ENCODE data around the gene MMP26.
"Not testable (repeated sequence)": the region's sequence is repeated elsewhere in the genome, so short reads cannot be mapped to it uniquely, and the experiment has no call there.

The MMP26 gene

DNA sequence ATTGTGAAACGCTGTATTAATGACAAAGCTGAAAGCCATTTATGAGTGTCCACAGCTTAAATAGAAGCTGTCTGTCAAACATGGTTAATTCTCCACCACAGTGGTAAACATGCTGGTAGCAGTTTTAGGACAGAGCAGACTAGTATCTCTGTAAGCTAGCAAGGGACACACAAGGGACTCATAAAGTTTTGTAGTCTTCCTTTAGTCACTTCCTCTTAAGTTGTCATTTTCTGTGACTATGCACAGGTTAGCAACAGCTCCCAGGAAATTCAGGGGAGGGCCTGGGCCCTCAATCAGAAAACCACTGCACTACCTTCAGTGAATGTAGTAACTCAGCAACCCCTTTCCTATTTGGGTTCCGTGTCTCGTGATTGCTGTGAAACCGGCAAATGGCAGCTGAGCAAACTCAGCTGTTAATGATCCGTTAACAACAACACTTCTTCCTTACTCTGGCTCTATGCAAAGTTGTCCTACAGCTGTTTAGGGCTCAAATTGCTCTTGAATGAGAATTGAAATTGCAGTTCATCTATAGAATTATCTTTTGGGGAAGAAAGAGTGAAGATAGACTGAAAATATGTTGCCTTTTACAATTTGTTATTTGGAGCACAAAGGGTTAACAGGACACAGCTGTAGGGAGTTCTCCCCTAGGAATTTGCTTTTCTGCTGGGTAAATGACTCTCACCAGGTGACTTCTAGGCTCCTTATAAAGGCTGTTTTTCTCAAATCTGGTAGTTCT, at the start of gene MMP26:
TSS of gene MMP26 (plus strand) at position 731 of the 736 bp plus-strand sequence.
- DNase-seq, result peak; percentile 50

DNA sequence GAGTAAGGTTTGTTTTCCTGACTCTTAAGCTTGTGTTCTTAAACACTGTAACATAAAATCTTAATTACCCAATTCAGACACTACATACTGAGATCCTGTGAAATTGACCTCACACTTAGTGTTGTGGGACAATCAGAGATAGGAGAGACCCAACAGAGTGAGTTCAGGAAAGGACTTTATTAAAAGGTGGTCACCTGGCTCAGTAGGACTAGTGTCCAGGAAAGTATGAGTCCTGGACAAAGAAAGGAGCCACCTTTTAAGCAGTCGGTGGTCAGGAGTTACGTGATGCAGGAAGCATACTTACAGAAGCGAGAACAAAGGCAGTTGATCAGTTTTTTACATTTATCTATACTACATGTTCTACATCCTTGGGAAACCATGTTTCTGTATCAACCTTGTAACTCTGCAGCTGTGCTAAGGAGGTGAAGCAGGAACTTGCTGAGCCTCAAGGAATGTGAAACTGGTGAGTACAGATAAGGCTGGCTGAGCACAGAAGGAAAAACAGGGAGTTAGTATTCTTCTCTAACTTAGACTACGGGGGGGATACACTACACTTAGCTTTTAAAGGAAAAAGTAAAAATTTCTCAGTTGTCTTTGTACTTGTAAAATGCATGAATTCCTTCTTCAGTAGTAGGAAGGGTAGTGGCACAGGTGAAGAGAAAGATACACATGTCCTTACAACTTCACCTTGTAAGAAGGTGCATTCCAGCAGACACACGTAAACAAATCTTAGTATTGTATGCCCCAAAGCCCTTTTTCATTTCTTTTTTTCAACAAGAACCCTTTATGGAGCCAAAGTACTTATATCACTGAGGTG, 45.7 kb upstream of the MMP26 start:
- no peak for DNase-seq

GRCh38 chr11:4662876-4663275, 41.7 kb upstream of the MMP26 start:
- DNase-seq, result no peak

GRCh38 chr11:4664183-4664582, 40.4 kb upstream of the MMP26 start:
- no peak for DNase-seq

- no peak for DNase-seq
These were observed 39.8 kb upstream of the MMP26 start for GRCh38 chr11:4664786-4665185.

DNA sequence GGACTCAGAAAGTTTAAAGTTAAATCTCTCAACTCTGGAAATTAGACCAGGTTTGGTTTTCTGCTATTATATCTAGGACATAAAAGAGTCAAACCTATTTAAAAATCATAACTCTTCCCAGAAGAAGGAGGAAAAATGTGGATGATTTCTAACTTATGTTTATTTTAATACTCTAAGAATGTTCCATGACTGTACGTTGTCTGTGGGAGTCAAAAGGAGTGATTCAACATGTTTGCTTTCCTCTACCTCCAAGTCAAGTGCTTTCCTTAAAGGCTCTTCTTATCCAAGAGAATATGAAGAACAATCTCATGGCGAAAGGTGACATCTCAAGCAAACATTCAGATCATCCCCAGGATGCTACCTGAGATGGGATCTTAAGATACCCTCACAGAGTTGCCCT, 39.2 kb upstream of the MMP26 start:
- no peak for DNase-seq

GRCh38 chr11:4671741-4672140, 32.8 kb upstream of the MMP26 start:
- no peak for DNase-seq

GRCh38 chr11:4672470-4672869, 32.1 kb upstream of the MMP26 start:
- no peak for DNase-seq

- no peak for DNase-seq
These were observed 30.8 kb upstream of the MMP26 start for GRCh38 chr11:4673781-4674180.

- DNase-seq, result peak; percentile 48
These were observed 26.6 kb upstream of the MMP26 start for GRCh38 chr11:4677948-4678347.

- peak; percentile 82 for DNase-seq
These were observed 24.2 kb upstream of the MMP26 start for GRCh38 chr11:4680341-4680740.

- DNase-seq, result no peak
These were observed 21.8 kb upstream of the MMP26 start for GRCh38 chr11:4682623-4683419.

DNA sequence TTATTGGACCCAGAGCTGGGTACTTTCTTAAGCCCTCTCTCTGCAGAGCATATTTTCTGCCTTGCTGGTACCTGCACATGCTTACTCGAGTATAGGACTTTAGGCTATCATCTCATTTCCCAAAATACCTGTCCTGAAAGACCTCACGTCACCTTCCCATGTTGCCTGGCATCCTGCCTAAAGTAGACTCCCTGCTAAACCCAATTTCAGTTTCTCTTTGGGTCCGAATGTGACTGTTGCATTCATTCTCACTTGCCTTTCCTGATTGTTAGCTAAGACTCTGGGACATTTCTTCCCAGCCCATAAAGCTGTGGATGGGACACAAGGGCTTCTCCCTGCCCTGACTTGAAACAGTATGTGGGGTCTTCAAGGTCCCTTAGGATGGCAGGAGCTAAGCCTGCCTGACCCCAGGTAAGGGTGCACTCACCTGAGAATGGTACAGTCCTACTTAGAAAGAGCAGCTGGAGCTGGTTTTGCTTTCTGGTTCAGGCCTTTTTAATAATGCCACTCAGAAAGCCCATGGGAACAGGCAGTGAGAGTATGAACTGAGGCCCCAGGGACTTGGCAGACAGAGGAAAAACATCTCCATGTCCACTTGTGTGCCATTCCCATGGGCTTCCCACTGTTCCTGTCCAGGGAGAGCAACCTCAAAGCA, 19.8 kb upstream of the MMP26 start:
- no peak for DNase-seq

GRCh38 chr11:4695442-4695841, 9.1 kb upstream of the MMP26 start:
- DNase-seq, result no peak

- DNase-seq, result peak; percentile 64
These were observed 7.0 kb upstream of the MMP26 start, which contains the start of gene OR51E2 for GRCh38 chr11:4697585-4697984. Gene OR51E2, minus strand, starts transcription at chr11:4697853. Its CDS starts 15,142 bp downstream, at chr11:4682711.

GRCh38 chr11:4699697-4700435, 4.7 kb upstream of the MMP26 start:
- no peak for DNase-seq

DNA sequence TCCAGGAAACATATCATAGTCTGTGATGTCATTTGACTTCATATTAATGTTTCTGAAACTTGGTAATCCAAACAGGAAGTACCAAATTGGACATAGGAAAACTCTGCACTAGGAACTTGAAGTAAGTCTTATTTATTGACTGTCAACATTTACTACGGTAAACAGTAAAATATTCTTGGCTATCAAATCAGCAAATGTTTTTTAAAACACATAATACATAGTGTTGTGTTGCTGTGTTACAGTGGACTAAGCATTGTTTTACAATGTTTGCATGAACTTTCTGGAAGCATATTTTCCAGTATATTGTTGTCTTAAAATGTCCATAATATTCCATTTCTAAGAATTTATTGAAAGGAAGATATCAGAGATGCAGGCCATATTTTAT, 4.2 kb upstream of the MMP26 start:
- DNase-seq, result no peak

DNA sequence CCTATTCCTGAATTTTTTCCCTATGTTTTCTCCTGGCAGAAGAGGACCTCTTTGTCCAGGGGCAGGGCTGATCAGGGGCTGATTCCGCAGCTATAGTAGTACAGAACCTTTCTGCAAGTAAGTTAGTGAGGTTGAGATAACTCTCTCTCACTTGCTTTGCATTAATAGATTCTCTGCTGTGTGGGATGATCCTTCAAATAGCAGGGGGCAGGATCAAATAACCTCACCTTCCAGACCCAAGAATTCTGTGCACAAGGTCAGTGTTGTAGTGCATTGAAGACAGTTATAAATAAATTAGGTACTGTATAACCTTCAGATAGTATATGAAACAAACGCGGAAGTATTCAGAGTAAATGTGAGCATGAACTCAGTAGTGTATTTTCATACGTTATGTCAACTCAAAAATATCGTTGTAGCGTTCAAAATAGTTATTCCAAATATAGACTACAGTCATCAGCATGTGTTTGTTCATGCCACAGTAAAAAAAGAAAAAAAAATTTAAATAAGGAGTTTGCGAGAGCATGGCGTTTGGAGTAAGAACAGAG, 278 bp downstream of the MMP26 start:
- DNase-seq, result no peak

- DNase-seq, result no peak
These were observed 8.7 kb downstream of the MMP26 start for GRCh38 chr11:4713241-4713640.

DNA sequence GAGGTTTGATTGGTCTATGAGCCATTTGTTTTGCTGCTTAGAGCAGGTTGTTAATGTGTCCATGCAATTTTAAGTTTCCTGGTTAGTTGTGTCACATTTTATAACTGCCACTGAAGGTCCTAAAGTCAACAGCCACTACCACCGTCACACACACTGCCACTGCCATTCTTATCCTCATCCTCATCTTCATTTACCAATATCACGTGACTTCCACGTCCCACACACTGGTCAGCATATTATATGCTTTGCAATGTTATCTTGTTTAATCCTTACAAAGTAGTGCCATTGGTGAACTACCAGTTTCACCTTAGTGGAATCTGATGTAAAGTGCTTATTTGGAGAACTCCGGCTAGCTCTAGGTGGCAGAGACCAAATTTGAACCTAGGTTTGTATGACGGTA, 9.7 kb downstream of the MMP26 start:
- no peak for DNase-seq

GRCh38 chr11:4722616-4723534, 18.3 kb downstream of the MMP26 start:
- not testable (repeated sequence) for DNase-seq

All from COR-L47 (cell line).